ENCODE results near the gene NT5M. TPM values are rescaled to one million over a fixed set of nuclear protein-coding genes. Genes with fewer than 3 reads are reported as not detected.

Gene NT5M
- total RNA-seq, 1 experiment from 2014 or later, result 10.8 TPM

DNA sequence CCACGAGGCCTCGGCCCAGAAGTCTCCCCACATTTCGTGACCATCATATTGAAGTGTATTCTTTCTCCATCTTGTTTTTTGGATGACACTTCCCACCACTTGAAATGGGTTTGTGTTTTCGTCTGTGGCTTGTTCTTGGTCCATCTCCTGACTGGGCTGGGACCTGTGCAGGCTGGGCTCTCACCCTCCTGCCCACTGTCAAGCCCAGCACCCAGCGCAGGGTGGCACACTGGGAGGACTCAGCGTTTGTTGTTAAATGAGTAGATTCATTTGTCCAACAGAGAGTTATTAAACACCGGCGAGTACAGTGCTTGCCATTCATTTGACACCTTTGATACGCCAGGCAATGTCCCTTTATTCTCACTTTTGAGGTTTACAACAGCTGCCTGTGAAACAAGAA lies 22.6 kb downstream of the NT5M start:
- ATAC-seq (no peak), DNase-seq (ENCODE audit: low spot score) (no peak)
- Mint-ChIP-seq H3K27me3 (ENCODE audit: low read depth) (no peaks in the 10 kb centered on the region), H3K4me1 (no peaks in the 10 kb centered on the region), H3K27ac (no peak overlapping the region), H3K4me3 (no peak overlapping the region), H3K36me3 (no peaks in the 10 kb centered on the region; the same call in 1 of the 2 replicates), H3K9me3 (no peaks in the 10 kb centered on the region)
- ChIA-PET CTCF (no interaction called here), POLR2A (no interaction called here)
- no peak for TF ChIP-seq SP1 (CRISPR knock-in tag; conservative IDR thresholded peaks at IDR 0.05)
- no peak for TF ChIP-seq ZNF121 (CRISPR knock-in tag; IDR thresholded peaks at IDR 0.05)
- TF ChIP-seq, protein P1, sequence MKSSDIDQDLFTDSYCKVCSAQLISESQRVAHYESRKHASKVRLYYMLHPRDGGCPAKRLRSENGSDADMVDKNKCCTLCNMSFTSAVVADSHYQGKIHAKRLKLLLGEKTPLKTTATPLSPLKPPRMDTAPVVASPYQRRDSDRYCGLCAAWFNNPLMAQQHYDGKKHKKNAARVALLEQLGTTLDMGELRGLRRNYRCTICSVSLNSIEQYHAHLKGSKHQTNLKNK (CRISPR knock-in tag; IDR thresholded peaks at IDR 0.05), result no peak
- no peak for TF ChIP-seq SOX15 (CRISPR knock-in tag; IDR thresholded peaks at IDR 0.05)
- TF ChIP-seq, protein P2, sequence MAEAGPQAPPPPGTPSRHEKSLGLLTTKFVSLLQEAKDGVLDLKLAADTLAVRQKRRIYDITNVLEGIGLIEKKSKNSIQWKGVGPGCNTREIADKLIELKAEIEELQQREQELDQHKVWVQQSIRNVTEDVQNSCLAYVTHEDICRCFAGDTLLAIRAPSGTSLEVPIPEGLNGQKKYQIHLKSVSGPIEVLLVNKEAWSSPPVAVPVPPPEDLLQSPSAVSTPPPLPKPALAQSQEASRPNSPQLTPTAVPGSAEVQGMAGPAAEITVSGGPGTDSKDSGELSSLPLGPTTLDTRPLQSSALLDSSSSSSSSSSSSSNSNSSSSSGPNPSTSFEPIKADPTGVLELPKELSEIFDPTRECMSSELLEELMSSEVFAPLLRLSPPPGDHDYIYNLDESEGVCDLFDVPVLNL (CRISPR knock-in tag; IDR thresholded peaks at IDR 0.05; ENCODE audit: borderline replicate concordance, low read depth), result no peak
- no peak for TF ChIP-seq NR2C2 (CRISPR knock-in tag; IDR thresholded peaks at IDR 0.05)
- TF ChIP-seq, protein P3, sequence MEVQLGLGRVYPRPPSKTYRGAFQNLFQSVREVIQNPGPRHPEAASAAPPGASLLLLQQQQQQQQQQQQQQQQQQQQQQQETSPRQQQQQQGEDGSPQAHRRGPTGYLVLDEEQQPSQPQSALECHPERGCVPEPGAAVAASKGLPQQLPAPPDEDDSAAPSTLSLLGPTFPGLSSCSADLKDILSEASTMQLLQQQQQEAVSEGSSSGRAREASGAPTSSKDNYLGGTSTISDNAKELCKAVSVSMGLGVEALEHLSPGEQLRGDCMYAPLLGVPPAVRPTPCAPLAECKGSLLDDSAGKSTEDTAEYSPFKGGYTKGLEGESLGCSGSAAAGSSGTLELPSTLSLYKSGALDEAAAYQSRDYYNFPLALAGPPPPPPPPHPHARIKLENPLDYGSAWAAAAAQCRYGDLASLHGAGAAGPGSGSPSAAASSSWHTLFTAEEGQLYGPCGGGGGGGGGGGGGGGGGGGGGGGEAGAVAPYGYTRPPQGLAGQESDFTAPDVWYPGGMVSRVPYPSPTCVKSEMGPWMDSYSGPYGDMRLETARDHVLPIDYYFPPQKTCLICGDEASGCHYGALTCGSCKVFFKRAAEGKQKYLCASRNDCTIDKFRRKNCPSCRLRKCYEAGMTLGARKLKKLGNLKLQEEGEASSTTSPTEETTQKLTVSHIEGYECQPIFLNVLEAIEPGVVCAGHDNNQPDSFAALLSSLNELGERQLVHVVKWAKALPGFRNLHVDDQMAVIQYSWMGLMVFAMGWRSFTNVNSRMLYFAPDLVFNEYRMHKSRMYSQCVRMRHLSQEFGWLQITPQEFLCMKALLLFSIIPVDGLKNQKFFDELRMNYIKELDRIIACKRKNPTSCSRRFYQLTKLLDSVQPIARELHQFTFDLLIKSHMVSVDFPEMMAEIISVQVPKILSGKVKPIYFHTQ (CRISPR knock-in tag; IDR thresholded peaks at IDR 0.05), result no peak
- TF ChIP-seq, protein P4, sequence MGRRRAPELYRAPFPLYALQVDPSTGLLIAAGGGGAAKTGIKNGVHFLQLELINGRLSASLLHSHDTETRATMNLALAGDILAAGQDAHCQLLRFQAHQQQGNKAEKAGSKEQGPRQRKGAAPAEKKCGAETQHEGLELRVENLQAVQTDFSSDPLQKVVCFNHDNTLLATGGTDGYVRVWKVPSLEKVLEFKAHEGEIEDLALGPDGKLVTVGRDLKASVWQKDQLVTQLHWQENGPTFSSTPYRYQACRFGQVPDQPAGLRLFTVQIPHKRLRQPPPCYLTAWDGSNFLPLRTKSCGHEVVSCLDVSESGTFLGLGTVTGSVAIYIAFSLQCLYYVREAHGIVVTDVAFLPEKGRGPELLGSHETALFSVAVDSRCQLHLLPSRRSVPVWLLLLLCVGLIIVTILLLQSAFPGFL (CRISPR knock-in tag; IDR thresholded peaks at IDR 0.05; ENCODE audit: borderline replicate concordance), result no peak
- TF ChIP-seq, protein P5, sequence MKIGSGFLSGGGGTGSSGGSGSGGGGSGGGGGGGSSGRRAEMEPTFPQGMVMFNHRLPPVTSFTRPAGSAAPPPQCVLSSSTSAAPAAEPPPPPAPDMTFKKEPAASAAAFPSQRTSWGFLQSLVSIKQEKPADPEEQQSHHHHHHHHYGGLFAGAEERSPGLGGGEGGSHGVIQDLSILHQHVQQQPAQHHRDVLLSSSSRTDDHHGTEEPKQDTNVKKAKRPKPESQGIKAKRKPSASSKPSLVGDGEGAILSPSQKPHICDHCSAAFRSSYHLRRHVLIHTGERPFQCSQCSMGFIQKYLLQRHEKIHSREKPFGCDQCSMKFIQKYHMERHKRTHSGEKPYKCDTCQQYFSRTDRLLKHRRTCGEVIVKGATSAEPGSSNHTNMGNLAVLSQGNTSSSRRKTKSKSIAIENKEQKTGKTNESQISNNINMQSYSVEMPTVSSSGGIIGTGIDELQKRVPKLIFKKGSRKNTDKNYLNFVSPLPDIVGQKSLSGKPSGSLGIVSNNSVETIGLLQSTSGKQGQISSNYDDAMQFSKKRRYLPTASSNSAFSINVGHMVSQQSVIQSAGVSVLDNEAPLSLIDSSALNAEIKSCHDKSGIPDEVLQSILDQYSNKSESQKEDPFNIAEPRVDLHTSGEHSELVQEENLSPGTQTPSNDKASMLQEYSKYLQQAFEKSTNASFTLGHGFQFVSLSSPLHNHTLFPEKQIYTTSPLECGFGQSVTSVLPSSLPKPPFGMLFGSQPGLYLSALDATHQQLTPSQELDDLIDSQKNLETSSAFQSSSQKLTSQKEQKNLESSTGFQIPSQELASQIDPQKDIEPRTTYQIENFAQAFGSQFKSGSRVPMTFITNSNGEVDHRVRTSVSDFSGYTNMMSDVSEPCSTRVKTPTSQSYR (CRISPR knock-in tag; IDR thresholded peaks at IDR 0.05), result no peak
- TF ChIP-seq, protein P6, sequence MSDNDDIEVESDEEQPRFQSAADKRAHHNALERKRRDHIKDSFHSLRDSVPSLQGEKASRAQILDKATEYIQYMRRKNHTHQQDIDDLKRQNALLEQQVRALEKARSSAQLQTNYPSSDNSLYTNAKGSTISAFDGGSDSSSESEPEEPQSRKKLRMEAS (CRISPR knock-in tag; IDR thresholded peaks at IDR 0.05), result no peak
- TF ChIP-seq, protein P7, sequence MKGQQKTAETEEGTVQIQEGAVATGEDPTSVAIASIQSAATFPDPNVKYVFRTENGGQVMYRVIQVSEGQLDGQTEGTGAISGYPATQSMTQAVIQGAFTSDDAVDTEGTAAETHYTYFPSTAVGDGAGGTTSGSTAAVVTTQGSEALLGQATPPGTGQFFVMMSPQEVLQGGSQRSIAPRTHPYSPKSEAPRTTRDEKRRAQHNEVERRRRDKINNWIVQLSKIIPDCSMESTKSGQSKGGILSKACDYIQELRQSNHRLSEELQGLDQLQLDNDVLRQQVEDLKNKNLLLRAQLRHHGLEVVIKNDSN (CRISPR knock-in tag; IDR thresholded peaks at IDR 0.05), result no peak
- no peak for TF ChIP-seq FOXJ3 (CRISPR knock-in tag; IDR thresholded peaks at IDR 0.05; ENCODE audit: borderline replicate concordance)
- TF ChIP-seq FOXK1 (CRISPR knock-in tag; IDR thresholded peaks at IDR 0.05), result no peak
- TF ChIP-seq, protein P8, sequence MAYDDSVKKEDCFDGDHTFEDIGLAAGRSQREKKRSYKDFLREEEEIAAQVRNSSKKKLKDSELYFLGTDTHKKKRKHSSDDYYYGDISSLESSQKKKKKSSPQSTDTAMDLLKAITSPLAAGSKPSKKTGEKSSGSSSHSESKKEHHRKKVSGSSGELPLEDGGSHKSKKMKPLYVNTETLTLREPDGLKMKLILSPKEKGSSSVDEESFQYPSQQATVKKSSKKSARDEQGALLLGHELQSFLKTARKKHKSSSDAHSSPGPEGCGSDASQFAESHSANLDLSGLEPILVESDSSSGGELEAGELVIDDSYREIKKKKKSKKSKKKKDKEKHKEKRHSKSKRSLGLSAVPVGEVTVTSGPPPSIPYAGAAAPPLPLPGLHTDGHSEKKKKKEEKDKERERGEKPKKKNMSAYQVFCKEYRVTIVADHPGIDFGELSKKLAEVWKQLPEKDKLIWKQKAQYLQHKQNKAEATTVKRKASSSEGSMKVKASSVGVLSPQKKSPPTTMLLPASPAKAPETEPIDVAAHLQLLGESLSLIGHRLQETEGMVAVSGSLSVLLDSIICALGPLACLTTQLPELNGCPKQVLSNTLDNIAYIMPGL (CRISPR knock-in tag; IDR thresholded peaks at IDR 0.05), result no peak
- no peak for TF ChIP-seq JAZF1 (CRISPR knock-in tag; IDR thresholded peaks at IDR 0.05)
- TF ChIP-seq TP53 (CRISPR knock-in tag; IDR thresholded peaks at IDR 0.05), result no peak
